BLaER1 (cell line): ENCODE data around the gene ATP13A2.

ENCODE experiments used
- H3K27ac ChIP-seq: shearing (Covaris generic); formaldehyde crosslinking; 2 replicates; pipeline ENCODE4 v1.8.1; 2022
- H3K27me3 ChIP-seq: shearing (Covaris generic); formaldehyde crosslinking; 2 replicates; pipeline ENCODE4 v1.8.1; 2022
- H3K36me3 ChIP-seq: shearing (Covaris generic); formaldehyde crosslinking; 2 replicates; pipeline ENCODE4 v1.8.1; 2022
- H3K4me1 ChIP-seq: shearing (Covaris generic); formaldehyde crosslinking; 2 replicates; pipeline ENCODE4 v1.8.1; 2022
- H3K4me2 ChIP-seq: shearing (Covaris generic); formaldehyde crosslinking; 2 replicates; pipeline ENCODE4 v1.8.1; 2022
- H3K4me3 ChIP-seq: shearing (Covaris generic); formaldehyde crosslinking; 2 replicates; pipeline ENCODE4 v1.8.1; 2022
- H3K9ac ChIP-seq: shearing (Covaris generic); formaldehyde crosslinking; 2 replicates; pipeline ENCODE4 v1.8.1; 2022
- H3K9me3 ChIP-seq: shearing (Covaris generic); formaldehyde crosslinking; 2 replicates; pipeline ENCODE4 v1.8.1; 2022
- H4K20me1 ChIP-seq: shearing (Covaris generic); formaldehyde crosslinking; 2 replicates; pipeline ENCODE4 v1.8.1; 2022
- Cebpa-rat ChIP-seq: shearing (Covaris generic); IDR thresholded peaks from 2 replicates; pipeline ENCODE4 v1.8.1; 2022

Gene ATP13A2

DNA sequence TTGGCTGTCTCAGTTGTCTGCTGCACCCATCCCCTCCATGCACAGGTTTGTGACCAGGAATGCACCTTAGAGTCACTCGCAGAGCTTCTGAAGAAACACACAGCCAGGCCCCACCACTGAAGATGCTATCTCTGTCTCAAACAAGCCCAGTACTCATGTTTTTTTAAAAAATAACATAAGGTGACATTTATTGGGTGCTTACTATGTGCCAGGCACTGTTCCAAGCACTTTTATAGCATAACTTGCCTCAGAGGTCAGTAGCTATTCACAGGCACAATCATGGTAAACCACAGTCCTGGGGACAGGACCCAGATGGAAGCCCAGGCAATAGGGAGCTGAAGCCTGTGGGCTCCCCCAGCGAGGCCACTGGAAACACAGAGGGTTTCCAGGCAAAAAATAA lies 8.8 kb upstream of the ATP13A2 start:
- H4K20me1 ChIP-seq, result peaks cover 6% of the 10 kb centered on the region; the same call in 1 of the 2 replicates
- H3K36me3 ChIP-seq, result peaks cover 81% of the 10 kb centered on the region
- no peaks in the 10 kb centered on the region for H3K9me3 ChIP-seq
- H3K27me3 ChIP-seq, result no peaks in the 10 kb centered on the region
- no peak overlapping the region for H3K9ac ChIP-seq
- TF ChIP-seq Cebpa-rat, result no peak
- no peak overlapping the region for H3K4me3 ChIP-seq
- H3K4me1 ChIP-seq, result peaks cover 18% of the 10 kb centered on the region
- no peak overlapping the region for H3K4me2 ChIP-seq
- H3K27ac ChIP-seq, result no peak overlapping the region

DNA sequence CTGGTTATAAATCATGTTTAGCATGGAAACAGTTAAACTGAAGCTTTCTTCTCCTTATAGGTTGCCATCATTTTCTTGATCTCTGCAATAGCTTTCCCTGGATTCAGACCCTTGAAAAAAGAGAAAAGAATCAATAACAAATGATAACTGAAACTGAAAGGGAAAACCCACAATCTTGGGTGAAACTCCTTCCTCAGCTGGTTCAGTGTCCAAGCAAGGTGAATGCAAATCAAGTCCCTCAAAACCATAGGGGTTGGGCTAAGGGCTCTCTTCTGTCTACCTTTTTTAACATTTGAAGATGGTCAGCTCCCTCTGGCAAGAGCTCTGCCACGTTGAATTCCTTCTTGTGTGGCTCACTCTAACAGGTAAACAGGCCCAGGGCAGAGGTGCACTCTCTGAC lies 7.1 kb upstream of the ATP13A2 start:
- no peak overlapping the region for H3K27ac ChIP-seq

DNA sequence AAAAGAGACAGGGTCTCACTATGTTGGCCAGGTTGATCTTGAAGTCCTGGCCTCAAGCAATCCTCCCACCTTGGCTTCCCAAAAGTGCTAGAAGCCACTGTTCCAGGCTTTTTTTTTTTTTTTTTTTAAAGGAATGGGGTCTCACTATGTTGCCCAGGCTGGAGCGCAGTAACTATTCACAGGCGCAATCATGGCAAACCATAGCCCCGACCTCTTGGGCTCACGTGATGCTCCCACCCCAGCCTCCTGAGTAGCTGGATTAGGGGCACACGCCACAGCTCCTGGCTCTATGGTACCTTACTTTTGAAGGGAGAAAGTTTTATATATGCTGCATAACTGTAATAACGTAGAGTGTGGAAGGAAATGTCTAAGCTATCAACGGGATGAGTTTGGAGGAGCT lies 5.7 kb upstream of the ATP13A2 start:
- no peaks in the 10 kb centered on the region for H3K27me3 ChIP-seq
- H4K20me1 ChIP-seq, result no peaks in the 10 kb centered on the region
- H3K4me2 ChIP-seq, result no peak overlapping the region
- H3K9me3 ChIP-seq, result no peaks in the 10 kb centered on the region
- H3K4me3 ChIP-seq, result no peak overlapping the region
- H3K27ac ChIP-seq, result no peak overlapping the region
- peaks cover 51% of the 10 kb centered on the region for H3K36me3 ChIP-seq
- H3K4me1 ChIP-seq, result peaks cover 26% of the 10 kb centered on the region
- TF ChIP-seq Cebpa-rat, result no peak
- H3K9ac ChIP-seq, result no peak overlapping the region

More for the DNA sequence above, 7.1 kb upstream of the ATP13A2 start:
- no peak overlapping the region for H3K4me2 ChIP-seq
- no peak for TF ChIP-seq Cebpa-rat
- no peak overlapping the region for H3K4me3 ChIP-seq
- H3K27me3 ChIP-seq, result no peaks in the 10 kb centered on the region
- peaks cover 5% of the 10 kb centered on the region; the same call in 1 of the 2 replicates for H4K20me1 ChIP-seq
- no peaks in the 10 kb centered on the region for H3K9me3 ChIP-seq
- peaks cover 20% of the 10 kb centered on the region for H3K4me1 ChIP-seq
- H3K36me3 ChIP-seq, result peaks cover 66% of the 10 kb centered on the region
- H3K9ac ChIP-seq, result no peak overlapping the region

DNA sequence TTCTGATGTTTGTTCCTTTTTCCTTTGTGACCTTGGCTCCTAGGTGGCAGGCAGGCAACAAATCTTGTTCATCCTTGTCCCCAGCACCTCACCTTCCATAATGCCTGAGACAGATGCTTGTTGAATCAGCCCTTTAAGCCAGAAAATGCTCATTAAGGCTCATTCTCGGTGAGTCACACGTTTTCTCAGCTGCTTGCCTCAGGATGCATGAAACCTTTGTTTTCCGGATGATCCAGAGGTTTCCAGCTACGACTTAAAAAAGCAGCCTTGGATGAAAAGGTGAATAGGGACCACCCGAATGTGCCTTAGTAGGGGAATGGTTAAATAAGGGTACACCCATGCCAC lies 4.6 kb upstream of the ATP13A2 start:
- Histone ChIP-seq H3K27me3 (no peaks in the 10 kb centered on the region), H3K9me3 (no peaks in the 10 kb centered on the region), H3K4me3 (no peak overlapping the region), H3K27ac (no peak overlapping the region), H3K9ac (no peak overlapping the region), H3K4me1 (peaks cover 33% of the 10 kb centered on the region), H3K36me3 (peaks cover 40% of the 10 kb centered on the region), H3K4me2 (no peak overlapping the region), H4K20me1 (peaks cover 1% of the 10 kb centered on the region)
- TF ChIP-seq Cebpa-rat, result no peak

DNA sequence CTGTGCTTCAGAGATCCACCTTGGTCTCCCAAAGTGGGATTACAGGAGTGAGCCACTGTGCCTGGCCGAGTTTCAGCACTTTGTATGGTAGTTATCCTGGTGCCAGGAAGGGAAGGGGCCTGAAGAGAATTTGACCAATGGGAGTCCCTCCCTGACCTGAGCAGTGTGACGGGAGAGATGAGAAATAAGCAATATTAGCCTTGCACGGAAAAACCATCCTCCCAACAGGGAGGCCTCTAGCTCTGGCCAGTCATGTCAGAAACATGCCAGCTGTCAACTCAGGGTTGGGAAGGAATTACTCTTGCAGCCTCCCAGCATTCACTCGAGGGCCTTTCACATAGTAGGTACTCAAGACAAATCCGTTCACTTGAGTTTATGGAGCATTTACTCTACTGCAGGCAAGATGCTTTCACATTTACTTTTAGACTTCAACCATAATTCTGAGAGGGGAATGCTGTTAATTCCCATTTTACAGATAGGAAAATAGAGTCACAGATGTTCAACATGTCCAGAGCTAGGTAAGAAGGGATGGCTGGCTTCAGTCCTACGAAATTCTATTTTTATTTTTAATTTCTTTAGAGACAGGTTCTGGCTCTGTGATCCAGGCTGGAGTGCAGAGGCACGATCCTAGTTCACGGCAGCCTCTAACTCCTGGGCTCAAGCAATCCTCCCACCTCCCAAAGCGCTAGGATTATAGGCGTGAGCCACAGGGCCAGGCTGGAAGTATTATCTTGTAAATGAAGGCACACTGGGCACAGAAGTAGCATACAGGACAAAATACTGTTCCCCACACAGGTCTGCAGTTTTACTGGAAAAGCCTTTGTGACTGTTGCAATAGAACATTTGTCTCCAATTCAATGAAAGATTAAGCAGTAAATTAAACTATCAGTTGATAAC lies 3.2 kb upstream of the ATP13A2 start:
- H3K9ac ChIP-seq, result 0 out of 2 replicates have a peak overlapping the region, but pooled peaks have one; percentile 32
- H3K36me3 ChIP-seq, result peaks cover 26% of the 10 kb centered on the region
- H3K4me3 ChIP-seq, result no peak overlapping the region
- H3K27me3 ChIP-seq, result no peaks in the 10 kb centered on the region
- H3K4me1 ChIP-seq, result peaks cover 47% of the 10 kb centered on the region
- TF ChIP-seq Cebpa-rat, result no peak
- H4K20me1 ChIP-seq, result peaks cover 15% of the 10 kb centered on the region
- H3K9me3 ChIP-seq, result no peaks in the 10 kb centered on the region
- no peak overlapping the region for H3K27ac ChIP-seq
- peak overlapping the region; percentile 100 for H3K4me2 ChIP-seq

DNA sequence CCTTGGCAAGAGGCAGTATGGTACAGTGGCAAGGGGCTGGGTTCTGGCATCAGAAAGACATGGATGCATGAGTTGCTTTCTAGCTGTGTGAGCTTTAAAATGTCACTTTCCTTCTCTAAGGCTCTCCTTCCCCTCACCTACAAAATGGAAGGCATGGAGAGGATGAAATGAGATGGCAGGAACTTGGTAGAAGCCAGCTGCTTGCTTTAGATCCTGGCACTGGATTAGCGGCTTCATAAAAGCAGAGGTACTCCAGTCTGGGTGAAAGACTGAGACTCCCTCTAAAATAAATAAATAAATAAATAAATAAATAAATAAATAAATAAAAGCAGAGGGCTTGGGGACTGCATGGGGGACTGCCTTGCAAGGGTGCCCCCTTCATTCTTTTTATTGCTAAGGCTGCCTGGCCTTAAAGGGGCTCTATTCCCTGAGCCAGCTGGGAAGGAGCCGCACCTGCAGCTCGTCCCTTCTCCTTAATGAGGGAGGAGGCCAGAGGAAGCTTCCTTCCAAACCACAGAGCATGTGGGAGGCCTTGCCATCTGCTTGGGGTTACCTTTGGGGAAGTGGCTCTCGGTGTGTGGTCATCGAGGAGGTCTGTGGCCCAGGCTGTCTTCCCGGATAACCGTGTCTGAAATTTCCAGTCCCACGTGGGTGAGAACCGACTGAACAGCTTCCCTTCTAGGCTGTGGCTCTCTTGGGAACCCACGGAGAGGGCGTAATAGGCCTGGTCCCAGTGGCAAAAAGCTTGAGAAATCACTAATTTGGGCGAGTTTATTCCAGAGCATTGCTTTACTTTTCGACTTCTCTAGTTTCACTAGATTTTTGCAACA lies 2.0 kb upstream of the ATP13A2 start:
- Histone ChIP-seq H3K9ac (peak overlapping the region; percentile 32; the same call in 1 of the 2 replicates), H3K4me1 (peaks cover 59% of the 10 kb centered on the region), H3K36me3 (peaks cover 14% of the 10 kb centered on the region), H3K4me2 (peak overlapping the region; percentile 100), H3K27ac (peak overlapping the region; percentile 48; the same call in 1 of the 2 replicates), H3K4me3 (no peak overlapping the region), H3K9me3 (no peaks in the 10 kb centered on the region), H4K20me1 (peaks cover 27% of the 10 kb centered on the region), H3K27me3 (no peaks in the 10 kb centered on the region)
- no peak for TF ChIP-seq Cebpa-rat

DNA sequence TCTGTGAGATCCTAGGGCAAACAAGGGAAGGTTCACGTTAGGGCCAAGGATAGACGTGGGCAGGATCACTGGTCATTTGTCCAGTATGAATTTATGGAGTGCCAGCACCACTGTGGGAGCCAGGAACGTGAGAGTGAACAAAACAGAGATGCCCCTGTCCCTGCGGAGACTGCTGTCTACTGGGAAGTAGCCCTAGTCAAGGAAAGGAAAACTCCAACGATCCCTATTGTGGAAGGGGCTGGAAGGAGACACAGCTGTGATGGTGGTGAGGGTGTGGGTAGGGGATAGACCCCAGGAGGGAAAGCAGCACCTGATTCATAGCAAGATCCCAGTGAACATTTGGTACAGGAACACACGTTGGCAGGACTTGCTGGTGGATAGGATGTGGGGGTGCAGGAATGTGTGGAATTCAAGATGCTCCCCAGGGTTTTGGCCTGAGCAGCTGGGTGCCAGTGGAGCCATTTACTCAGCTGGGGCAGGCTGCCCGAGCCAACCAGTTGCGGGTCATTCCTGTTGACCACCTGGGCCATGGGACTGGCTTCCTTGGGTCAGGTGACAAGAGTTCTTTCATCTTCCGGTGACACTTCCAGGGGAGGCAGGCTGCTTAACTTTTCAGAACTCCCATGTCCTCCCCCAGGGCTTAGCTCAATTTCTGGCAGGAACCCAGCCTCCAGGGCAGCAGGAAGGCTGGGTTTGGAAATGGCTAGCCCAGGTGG lies 1.2 kb upstream of the ATP13A2 start:
- Histone ChIP-seq H4K20me1 (peaks cover 34% of the 10 kb centered on the region), H3K4me2 (peak overlapping the region; percentile 100)

DNA sequence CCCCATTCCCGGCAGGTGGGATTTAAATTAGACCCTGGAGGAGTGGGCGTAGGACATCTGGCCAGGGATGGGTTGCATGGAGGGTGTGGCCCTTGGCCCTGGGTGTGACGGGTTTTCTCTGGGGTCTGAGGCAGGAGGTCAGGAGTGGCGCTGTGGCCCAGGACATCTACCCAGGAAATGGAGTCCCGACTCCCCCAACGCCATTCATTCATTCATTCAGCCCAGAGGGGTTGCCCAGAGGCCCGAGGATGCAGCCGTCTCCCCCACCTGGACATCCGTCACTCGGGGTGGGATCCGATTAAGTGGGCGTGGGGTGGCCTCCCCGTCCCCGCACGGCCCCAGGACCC lies 663 bp downstream of the ATP13A2 start:
- Histone ChIP-seq H3K4me2 (peak overlapping the region; percentile 100), H3K9ac (peak overlapping the region; percentile 82), H3K27ac (peak overlapping the region; percentile 86), H3K9me3 (no peaks in the 10 kb centered on the region), H3K4me3 (peak overlapping the region; percentile 93), H3K27me3 (no peaks in the 10 kb centered on the region), H3K4me1 (peaks cover 70% of the 10 kb centered on the region), H4K20me1 (peaks cover 53% of the 10 kb centered on the region), H3K36me3 (no peaks in the 10 kb centered on the region)
- TF ChIP-seq Cebpa-rat, result no peak

More for the DNA sequence above, 1.2 kb upstream of the ATP13A2 start:
- no peak for TF ChIP-seq Cebpa-rat
- no peaks in the 10 kb centered on the region for H3K27me3 ChIP-seq
- peaks cover 66% of the 10 kb centered on the region for H3K4me1 ChIP-seq
- peaks cover 6% of the 10 kb centered on the region for H3K36me3 ChIP-seq
- H3K4me3 ChIP-seq, result no peak overlapping the region
- H3K9me3 ChIP-seq, result no peaks in the 10 kb centered on the region
- no peak overlapping the region for H3K27ac ChIP-seq
- H3K9ac ChIP-seq, result no peak overlapping the region

DNA sequence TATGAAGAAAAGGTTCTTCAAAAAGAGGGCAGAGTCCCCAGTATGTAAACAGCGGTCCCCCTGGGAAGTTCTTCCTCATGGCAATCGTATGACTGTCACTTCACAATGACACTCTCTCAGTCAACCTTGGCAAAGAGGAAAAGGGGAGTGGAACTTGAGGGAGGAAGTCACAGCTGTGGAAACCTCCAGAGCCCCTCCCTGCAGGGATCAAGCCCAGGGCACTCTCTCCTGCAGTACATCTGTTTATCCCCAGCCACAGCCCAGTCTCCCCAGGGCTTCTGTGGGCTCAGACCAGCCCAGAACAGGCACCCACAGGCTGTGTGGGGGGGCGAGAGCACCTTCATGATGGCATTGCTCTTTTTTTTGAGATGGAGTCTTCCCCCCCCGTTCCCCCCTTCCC lies 2.0 kb downstream of the ATP13A2 start:
- Histone ChIP-seq H3K27me3 (no peaks in the 10 kb centered on the region), H3K9ac (no peak overlapping the region; the same call in 1 of the 2 replicates), H4K20me1 (peaks cover 61% of the 10 kb centered on the region), H3K36me3 (peaks cover 11% of the 10 kb centered on the region), H3K9me3 (no peaks in the 10 kb centered on the region), H3K4me2 (peak overlapping the region; percentile 100), H3K4me3 (no peak overlapping the region), H3K4me1 (peaks cover 67% of the 10 kb centered on the region), H3K27ac (peak overlapping the region; percentile 55)
- no peak for TF ChIP-seq Cebpa-rat
